Osteocyte (in vitro differentiated cells): ENCODE measurements around the gene TRMT1. TPM values are rescaled to one million over a fixed set of nuclear protein-coding genes. Genes with fewer than 3 reads are reported as not detected.

Experiments
- DNase-seq: peaks from one replicate; pipeline ENCODE4 v3.0.0; 2021; ENCODE audit warnings: mixed read lengths; ENCODE audit not compliant: unreplicated experiment; ENCODE audit errors: extremely low spot score
- H3K27ac Mint-ChIP-seq: one replicate; pipeline ENCODE4 v1.8.0; 2021; ENCODE audit warnings: mild to moderate bottlenecking, mixed read lengths; ENCODE audit not compliant: unreplicated experiment
- H3K27me3 Mint-ChIP-seq: one replicate; pipeline ENCODE4 v1.8.0; 2021; ENCODE audit warnings: mixed read lengths; ENCODE audit not compliant: unreplicated experiment
- H3K36me3 Mint-ChIP-seq: one replicate; pipeline ENCODE4 v1.8.0; 2021; ENCODE audit warnings: mixed read lengths; ENCODE audit not compliant: unreplicated experiment
- H3K4me1 Mint-ChIP-seq: one replicate; pipeline ENCODE4 v1.8.0; 2021; ENCODE audit warnings: mixed read lengths; ENCODE audit not compliant: unreplicated experiment
- H3K4me3 Mint-ChIP-seq: one replicate; pipeline ENCODE4 v1.8.0; 2021; ENCODE audit warnings: mild to moderate bottlenecking, moderate library complexity, mixed read lengths; ENCODE audit not compliant: unreplicated experiment
- H3K9me3 Mint-ChIP-seq: one replicate; pipeline ENCODE4 v1.8.0; 2021; ENCODE audit warnings: mixed read lengths; ENCODE audit not compliant: unreplicated experiment
- CTCF ChIP-seq: fragments of 200-600 bp; sonication (generic); IDR thresholded peaks from 2 replicates; pipeline ENCODE4 v1.5.0; 2021; ENCODE audit warnings: antibody characterized with exemption, mild to moderate bottlenecking, moderate library complexity
- total RNA-seq: library from RNA; stranded (reverse); gene quantifications from 2 replicates; pipeline ENCODE4 v1.2.1, GENCODE V29; 2021

The TRMT1 gene
- total RNA-seq, 1 donor from 2014 or later, result 43.1 TPM

DNA sequence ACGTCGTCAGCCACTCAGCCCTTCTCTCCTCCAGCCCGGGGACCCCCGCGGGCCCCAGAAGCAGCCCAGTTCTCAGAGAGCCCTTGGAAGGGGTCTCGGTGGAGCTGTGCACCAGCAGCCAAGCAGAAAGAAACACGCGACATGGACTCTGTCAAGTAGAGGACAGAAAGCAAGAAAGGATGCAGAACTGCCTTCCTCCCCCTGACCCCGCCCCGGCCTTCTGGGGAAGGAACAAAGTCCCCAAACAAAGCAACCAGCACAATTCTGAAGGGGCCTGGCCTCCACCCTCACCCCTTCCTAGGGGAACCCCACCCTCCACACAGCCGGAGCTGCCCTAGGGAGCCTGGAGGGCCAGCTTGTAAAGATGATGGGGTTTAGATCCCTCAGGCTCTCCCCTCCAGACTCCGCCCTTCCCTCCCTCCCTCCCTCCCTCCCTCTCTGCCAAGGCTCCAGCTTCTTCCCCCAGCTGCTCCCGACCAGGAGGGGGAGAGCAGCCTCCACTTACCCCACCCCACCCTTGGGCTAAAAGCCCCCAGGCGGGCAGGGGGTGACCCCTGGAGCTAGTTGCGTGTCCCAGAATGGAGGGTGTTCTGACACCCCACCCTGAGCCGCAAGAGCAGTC lies 21.7 kb downstream of the TRMT1 start:
- H3K27me3 Mint-ChIP-seq, result peaks cover 17% of the 10 kb centered on the region
- H3K36me3 Mint-ChIP-seq, result peaks cover 5% of the 10 kb centered on the region
- TF ChIP-seq CTCF, result no peak
- DNase-seq, result no peak
- H3K9me3 Mint-ChIP-seq, result no peaks in the 10 kb centered on the region
- no peak overlapping the region for H3K4me3 Mint-ChIP-seq
- peaks cover 63% of the 10 kb centered on the region for H3K4me1 Mint-ChIP-seq
- H3K27ac Mint-ChIP-seq, result peak overlapping the region; percentile 43

GRCh38 chr19:13094106-13094504 lies 22.4 kb downstream of the TRMT1 start:
- Mint-ChIP-seq H3K4me3 (no peak overlapping the region), H3K36me3 (peaks cover 5% of the 10 kb centered on the region), H3K27ac (peak overlapping the region; percentile 44), H3K4me1 (peaks cover 63% of the 10 kb centered on the region), H3K27me3 (peaks cover 15% of the 10 kb centered on the region), H3K9me3 (no peaks in the 10 kb centered on the region)
- TF ChIP-seq CTCF, result peak; percentile 0
- DNase-seq, result no peak

DNA sequence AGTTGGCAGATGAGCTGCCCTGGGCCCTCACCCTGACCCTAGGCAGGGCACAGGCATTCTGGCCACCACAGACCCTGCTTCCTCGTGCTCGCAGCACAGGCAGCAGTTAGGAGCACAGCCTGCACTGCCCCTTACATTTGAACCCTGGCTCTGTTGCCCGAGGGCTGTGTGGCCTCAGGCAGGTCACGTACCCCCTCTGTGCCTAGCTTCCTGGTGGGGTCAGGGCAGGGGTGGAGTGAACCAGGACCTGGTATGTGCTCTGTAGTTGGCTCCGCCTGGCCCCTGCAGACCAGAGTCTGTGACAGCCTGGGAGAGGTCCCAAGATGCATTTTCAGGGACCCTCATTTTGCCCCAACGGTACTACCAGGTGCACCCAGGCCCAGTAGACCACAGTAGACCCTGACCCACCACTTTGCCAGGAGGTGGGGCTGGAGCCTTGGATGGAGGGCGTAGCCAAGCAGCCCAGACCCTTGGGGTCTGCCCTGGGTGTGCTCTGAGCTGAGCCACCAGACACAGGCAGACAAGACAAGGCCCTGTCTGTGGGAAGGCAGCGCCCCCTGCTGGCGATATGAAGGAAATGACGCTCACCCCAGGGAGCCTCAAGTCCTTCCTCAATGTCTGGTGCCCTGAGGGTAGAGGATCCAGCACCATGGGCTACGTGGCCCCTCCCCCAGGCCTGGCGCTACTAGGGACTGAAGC lies 23.0 kb downstream of the TRMT1 start:
- no peak overlapping the region for H3K4me3 Mint-ChIP-seq
- peak overlapping the region; percentile 54 for H3K27ac Mint-ChIP-seq
- DNase-seq, result peak; percentile 93
- peaks cover 12% of the 10 kb centered on the region for H3K27me3 Mint-ChIP-seq
- no peaks in the 10 kb centered on the region for H3K9me3 Mint-ChIP-seq
- peaks cover 61% of the 10 kb centered on the region for H3K4me1 Mint-ChIP-seq
- peak; percentile 97 for TF ChIP-seq CTCF
- H3K36me3 Mint-ChIP-seq, result peaks cover 8% of the 10 kb centered on the region

DNA sequence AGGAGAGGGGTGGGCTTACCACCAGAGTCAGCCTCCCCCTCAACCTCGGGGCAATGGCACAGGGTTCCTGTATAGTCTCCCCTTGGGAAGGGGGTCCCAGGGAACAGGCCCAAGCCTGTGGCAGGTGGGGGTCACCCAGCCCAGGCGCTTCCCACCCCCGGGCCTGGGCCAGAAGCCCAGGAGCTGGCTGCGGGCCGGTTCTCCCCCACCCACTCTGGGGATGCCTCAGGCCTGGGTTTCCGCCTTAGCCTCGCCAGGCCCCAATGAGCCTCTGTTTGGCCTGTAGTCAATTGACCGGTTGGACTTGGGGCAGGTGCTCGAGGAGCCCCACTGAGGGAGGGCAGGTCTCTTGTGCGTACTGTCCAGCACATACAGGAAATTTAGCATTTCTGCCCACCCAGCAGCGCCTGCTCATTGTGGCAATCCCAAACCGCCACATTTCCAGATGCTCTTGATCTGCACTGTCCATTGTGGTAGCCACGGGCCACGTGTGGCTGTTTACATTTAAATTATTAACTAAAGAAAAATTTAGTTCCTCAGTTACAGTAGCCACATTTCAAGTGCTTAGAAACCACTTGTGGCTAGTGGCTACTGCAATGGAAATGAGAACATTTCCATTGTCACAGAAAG lies 23.8 kb downstream of the TRMT1 start:
- Mint-ChIP-seq H3K36me3 (peaks cover 9% of the 10 kb centered on the region), H3K27ac (peak overlapping the region; percentile 54), H3K4me1 (peaks cover 58% of the 10 kb centered on the region), H3K9me3 (no peaks in the 10 kb centered on the region), H3K27me3 (peaks cover 12% of the 10 kb centered on the region), H3K4me3 (no peak overlapping the region)
- DNase-seq, result no peak
- TF ChIP-seq CTCF, result no peak

GRCh38 chr19:13092158-13092543 lies 24.4 kb downstream of the TRMT1 start:
- no peaks in the 10 kb centered on the region for H3K9me3 Mint-ChIP-seq
- no peak overlapping the region for H3K4me3 Mint-ChIP-seq
- peaks cover 12% of the 10 kb centered on the region for H3K27me3 Mint-ChIP-seq

More at GRCh38 chr19:13092158-13092543, 24.4 kb downstream of the TRMT1 start:
- Mint-ChIP-seq H3K27ac (peak overlapping the region; percentile 85), H3K36me3 (peaks cover 9% of the 10 kb centered on the region), H3K4me1 (peaks cover 57% of the 10 kb centered on the region)
- no peak for DNase-seq
- TF ChIP-seq CTCF, result no peak
